COLO829 (cell line): ENCODE results near the gene SLC25A11.

Source experiments
- DNase-seq: peaks from one replicate; pipeline ENCODE4 v3.0.0; 2012; ENCODE audit warnings: low spot score

The SLC25A11 gene

GRCh38 chr17:4895121-4895520, 44.7 kb downstream of the SLC25A11 start:
- DNase-seq: no peak

GRCh38 chr17:4893721-4894560, 45.9 kb downstream of the SLC25A11 start:
- DNase-seq: no peak

GRCh38 chr17:4893272-4893671, 46.6 kb downstream of the SLC25A11 start:
- no peak for DNase-seq

DNA sequence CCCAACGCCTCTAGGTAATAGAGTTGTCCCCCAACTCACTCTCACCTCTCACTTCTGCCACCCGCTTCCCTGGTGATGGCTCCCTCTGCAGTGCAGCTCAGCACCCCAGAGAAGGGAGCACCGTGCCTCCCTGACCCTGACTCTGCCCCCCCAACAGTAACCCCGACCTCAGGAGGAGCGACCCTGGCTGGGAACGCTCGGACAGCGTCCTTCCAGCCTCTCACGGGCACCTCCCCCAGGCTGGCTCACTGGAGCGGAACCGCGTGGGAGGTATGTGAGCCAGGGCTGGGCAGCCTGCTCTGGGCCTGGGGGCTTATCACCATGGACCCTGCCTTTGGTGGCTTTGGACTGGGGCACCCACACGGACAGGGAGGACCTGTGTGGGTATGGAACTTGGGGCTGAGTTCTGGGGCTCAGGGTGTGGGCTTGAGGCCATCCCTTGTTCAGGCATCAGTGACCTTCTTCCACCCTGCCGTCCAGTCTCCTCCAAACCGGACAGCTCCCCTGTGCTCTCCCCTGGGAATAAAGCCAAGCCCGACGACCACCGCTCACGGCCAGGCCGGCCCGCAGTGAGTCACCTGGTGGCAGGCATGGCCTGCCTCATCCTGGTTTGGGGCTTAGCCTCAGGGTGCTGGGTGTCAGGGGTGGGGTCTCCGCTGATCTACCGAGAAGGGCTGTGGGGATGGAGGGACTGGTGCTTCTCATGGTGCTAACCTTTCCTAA, 47.2 kb downstream of the SLC25A11 start:
- DNase-seq: no peak

- no peak for DNase-seq
Observed at GRCh38 chr17:4891411-4892410, 48.1 kb downstream of the SLC25A11 start.

- DNase-seq: no peak
Observed at GRCh38 chr17:4887581-4887980, 52.3 kb downstream of the SLC25A11 start.
